Activated T-helper 1 cell treated with anti-CD3 and anti-CD28 coated beads, Interleukin-12 subunit alpha, Interleukin-12 subunit beta, Interleukin-2, Interleukin-4 antibody, amounts not matched to agents 30 ng/mL and 10 ng/mL and 1 ng/mL, durations not matched to agents 14 hours and 24 hours and 36 hours (primary cell): ENCODE results near the gene ADAMTS10. TPM values are rescaled to one million over a fixed set of nuclear protein-coding genes. Genes with fewer than 3 reads are reported as not detected.

Experiments
- DNase-seq: peaks from one replicate; pipeline ENCODE4 v3.0.0; 2021; ENCODE audit warnings: low spot score
- H3K27ac Mint-ChIP-seq: one replicate; pipeline ENCODE4 v1.8.0; 2021; ENCODE audit warnings: mild to moderate bottlenecking, mixed read lengths
- H3K27me3 Mint-ChIP-seq: one replicate; pipeline ENCODE4 v1.8.0; 2022; ENCODE audit warnings: mild to moderate bottlenecking, moderate library complexity, mixed read lengths; ENCODE audit not compliant: insufficient read depth
- H3K36me3 Mint-ChIP-seq: one replicate; pipeline ENCODE4 v1.8.0; 2021; ENCODE audit warnings: low read depth, mixed read lengths
- H3K4me1 Mint-ChIP-seq: one replicate; pipeline ENCODE4 v1.8.0; 2021; ENCODE audit warnings: low read depth, mixed read lengths
- H3K4me3 Mint-ChIP-seq: one replicate; pipeline ENCODE4 v1.8.0; 2021; ENCODE audit warnings: mild to moderate bottlenecking, moderate library complexity, mixed read lengths
- H3K9me3 Mint-ChIP-seq: one replicate; pipeline ENCODE4 v1.8.0; 2021; ENCODE audit warnings: mixed read lengths
- intact Hi-C: fragments of 100-400 bp; cut with micrococcal nuclease; formaldehyde crosslinking; loops from one replicate; pipeline ENCODE4 v1.15.1; 2024
- total RNA-seq: library from RNA; stranded (reverse); gene quantifications from 2 replicates; pipeline ENCODE4 v1.2.3, GENCODE V29; 2022

Gene ADAMTS10
- total RNA-seq, 1 donor from 2014 or later: 3.3 TPM

DNA sequence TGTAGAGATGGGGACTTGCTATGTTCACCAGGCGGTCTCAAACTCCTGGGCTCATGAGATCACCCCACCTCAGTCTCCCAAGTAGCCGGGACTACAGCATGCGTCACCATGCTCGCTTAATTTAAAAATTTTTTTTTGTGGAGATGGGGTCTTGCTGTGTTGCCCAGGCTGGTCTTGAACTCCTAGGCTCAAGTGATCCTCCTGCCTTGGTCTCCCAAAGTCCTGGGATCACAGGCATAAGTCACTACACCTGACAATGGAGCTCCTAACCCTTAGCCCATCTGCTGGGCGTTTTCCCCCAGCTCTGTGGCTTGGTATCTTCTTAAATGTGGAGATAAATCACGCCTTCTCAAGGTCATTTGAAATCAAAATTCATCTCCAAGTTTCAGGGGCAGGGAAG, 6.3 kb upstream of the ADAMTS10 start:
- H3K27me3 Mint-ChIP-seq: peaks cover 8% of the 10 kb centered on the region
- no peaks in the 10 kb centered on the region for H3K36me3 Mint-ChIP-seq
- intact Hi-C loops: no loop called here
- H3K27ac Mint-ChIP-seq: no peak overlapping the region
- peaks cover 5% of the 10 kb centered on the region for H3K4me1 Mint-ChIP-seq
- no peak for DNase-seq
- no peaks in the 10 kb centered on the region for H3K9me3 Mint-ChIP-seq
- H3K4me3 Mint-ChIP-seq: no peak overlapping the region

DNA sequence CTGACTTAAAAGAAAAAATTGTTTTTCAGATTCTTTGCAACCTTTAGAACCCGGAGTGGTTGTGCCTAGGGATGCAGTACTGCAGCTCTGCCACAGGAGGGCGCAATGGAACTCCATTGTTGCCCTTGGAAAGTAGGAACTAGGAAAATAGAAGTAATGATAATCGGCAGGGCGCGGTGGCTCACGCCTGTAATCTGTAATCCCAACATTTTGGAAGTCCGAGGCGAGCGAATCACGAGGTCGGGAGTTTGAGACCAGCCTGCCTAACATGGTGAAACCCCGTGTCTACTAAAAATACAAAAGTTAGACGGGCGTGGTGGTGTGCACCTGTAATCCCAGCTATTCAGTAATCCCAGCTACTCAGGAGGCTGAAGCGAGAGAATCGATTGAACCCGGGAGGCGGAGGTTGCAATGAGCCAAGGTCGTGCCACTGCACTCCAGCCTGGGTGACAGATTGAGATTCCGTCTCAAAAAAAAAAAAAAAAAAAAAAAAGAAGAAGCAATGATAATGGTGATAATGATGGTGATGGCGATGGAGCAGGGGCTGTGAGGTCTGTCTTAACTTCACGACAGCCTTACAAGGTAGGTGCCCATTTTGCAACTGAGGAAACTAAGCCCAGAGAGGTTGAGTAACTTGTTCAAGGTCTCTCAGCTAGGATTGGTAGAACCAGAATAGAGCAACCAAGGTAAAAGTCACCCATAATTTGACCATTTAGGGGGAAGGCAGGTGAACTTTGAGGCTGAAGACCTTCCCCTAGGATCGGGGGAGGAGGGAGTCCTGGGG, 5.5 kb upstream of the ADAMTS10 start:
- Mint-ChIP-seq H3K27me3 (peaks cover 8% of the 10 kb centered on the region), H3K9me3 (no peaks in the 10 kb centered on the region), H3K27ac (no peak overlapping the region), H3K36me3 (no peaks in the 10 kb centered on the region), H3K4me3 (no peak overlapping the region), H3K4me1 (peaks cover 5% of the 10 kb centered on the region)
- peak; percentile 24 for DNase-seq
- intact Hi-C loops: loop anchor here (1.0 kb wide), 1 partner anchor 78 kb away; no protein-coding TSS in a partner anchor

GRCh38 chr19:8615024-8615423, 4.5 kb upstream of the ADAMTS10 start:
- H3K9me3 Mint-ChIP-seq: no peaks in the 10 kb centered on the region
- intact Hi-C loops: loop anchor here (1.0 kb wide), 1 partner anchor 79 kb away; no protein-coding TSS in a partner anchor
- H3K27ac Mint-ChIP-seq: no peak overlapping the region
- peaks cover 10% of the 10 kb centered on the region for H3K27me3 Mint-ChIP-seq
- peaks cover under 1% of the 10 kb centered on the region for H3K36me3 Mint-ChIP-seq
- H3K4me1 Mint-ChIP-seq: peaks cover 8% of the 10 kb centered on the region
- no peak overlapping the region for H3K4me3 Mint-ChIP-seq
- DNase-seq: no peak

DNA sequence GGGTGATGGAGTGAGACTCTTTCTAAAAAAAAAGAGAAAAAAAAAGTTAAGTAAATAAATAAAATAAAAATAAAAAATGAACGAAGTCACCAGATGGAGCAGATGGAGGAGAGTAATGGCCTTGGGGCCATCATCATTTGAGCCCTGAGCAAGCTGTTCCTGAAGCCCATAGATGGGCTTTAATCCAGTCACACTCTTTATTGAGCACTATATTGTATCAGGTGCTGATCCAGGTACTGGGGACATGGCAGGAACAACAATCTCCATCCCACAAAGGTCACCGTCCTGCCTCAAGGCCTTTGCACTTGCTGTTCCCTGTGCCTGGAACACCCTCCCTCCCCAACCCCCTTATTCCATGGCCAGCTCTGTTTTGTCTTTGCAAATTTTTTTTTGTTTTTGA, 3.9 kb upstream of the ADAMTS10 start:
- H3K9me3 Mint-ChIP-seq: no peaks in the 10 kb centered on the region
- H3K27me3 Mint-ChIP-seq: peaks cover 15% of the 10 kb centered on the region
- no peak overlapping the region for H3K4me3 Mint-ChIP-seq
- intact Hi-C loops: no loop called here
- H3K4me1 Mint-ChIP-seq: peaks cover 13% of the 10 kb centered on the region
- peaks cover 1% of the 10 kb centered on the region for H3K36me3 Mint-ChIP-seq
- H3K27ac Mint-ChIP-seq: no peak overlapping the region
- no peak for DNase-seq

GRCh38 chr19:8612807-8613171, 2.3 kb upstream of the ADAMTS10 start:
- Mint-ChIP-seq H3K27me3 (peaks cover 19% of the 10 kb centered on the region), H3K9me3 (no peaks in the 10 kb centered on the region), H3K36me3 (peaks cover 1% of the 10 kb centered on the region), H3K4me3 (peak overlapping the region; percentile 54), H3K4me1 (peaks cover 19% of the 10 kb centered on the region), H3K27ac (no peak overlapping the region)
- no peak for DNase-seq
- intact Hi-C loops: no loop called here

GRCh38 chr19:8611877-8612806, 1.6 kb upstream of the ADAMTS10 start:
- Mint-ChIP-seq H3K4me1 (peaks cover 19% of the 10 kb centered on the region), H3K9me3 (no peaks in the 10 kb centered on the region), H3K4me3 (peak overlapping the region; percentile 72), H3K27me3 (peaks cover 19% of the 10 kb centered on the region), H3K36me3 (peaks cover 1% of the 10 kb centered on the region), H3K27ac (peak overlapping the region; percentile 55)
- intact Hi-C loops: no loop called here
- no peak for DNase-seq

DNA sequence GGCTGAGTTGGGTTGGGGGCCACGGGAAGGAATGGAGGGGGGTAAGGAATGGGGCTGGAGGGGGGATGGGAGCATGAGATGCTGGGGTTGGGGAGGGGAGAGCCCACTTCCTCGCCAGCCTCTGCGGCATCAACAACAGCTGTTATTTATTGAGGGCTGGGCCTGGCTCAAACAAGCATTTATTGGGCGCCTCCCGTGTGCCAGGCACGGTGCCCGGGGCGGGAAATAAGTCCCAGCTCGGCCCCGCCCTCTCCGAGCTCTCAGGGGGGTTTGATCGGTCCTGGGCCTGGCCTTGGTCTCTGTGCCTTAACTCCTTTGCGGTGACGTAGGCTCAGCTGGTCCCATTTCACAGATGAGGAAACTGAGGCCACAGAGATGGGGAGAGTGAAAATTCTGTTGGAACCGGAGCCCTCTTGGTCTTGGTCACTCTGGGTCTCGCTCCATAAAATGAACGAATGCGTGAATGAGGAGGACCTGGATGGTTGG, 919 bp upstream of the ADAMTS10 start:
- no peaks in the 10 kb centered on the region for H3K9me3 Mint-ChIP-seq
- H3K27me3 Mint-ChIP-seq: peaks cover 19% of the 10 kb centered on the region
- peaks cover 19% of the 10 kb centered on the region for H3K4me1 Mint-ChIP-seq
- intact Hi-C loops: no loop called here
- peak overlapping the region; percentile 47 for H3K4me3 Mint-ChIP-seq
- H3K27ac Mint-ChIP-seq: no peak overlapping the region
- H3K36me3 Mint-ChIP-seq: peaks cover 1% of the 10 kb centered on the region
- no peak for DNase-seq

GRCh38 chr19:8610936-8611300, 403 bp upstream of the ADAMTS10 start:
- no peaks in the 10 kb centered on the region for H3K9me3 Mint-ChIP-seq
- intact Hi-C loops: loop anchor here (1.0 kb wide), 1 partner anchor 19 kb away; no protein-coding TSS in a partner anchor

GRCh38 chr19:8609279-8610040, 1.1 kb downstream of the ADAMTS10 start:
- Mint-ChIP-seq H3K27me3 (peaks cover 12% of the 10 kb centered on the region), H3K36me3 (peaks cover 1% of the 10 kb centered on the region), H3K27ac (peak overlapping the region; percentile 76), H3K4me1 (peaks cover 14% of the 10 kb centered on the region), H3K4me3 (peak overlapping the region; percentile 88), H3K9me3 (no peaks in the 10 kb centered on the region)
- DNase-seq: no peak
- intact Hi-C loops: loop anchor here (1.0 kb wide), 1 partner anchor 17 kb away; no protein-coding TSS in a partner anchor

More at GRCh38 chr19:8610936-8611300, 403 bp upstream of the ADAMTS10 start:
- Mint-ChIP-seq H3K27ac (no peak overlapping the region), H3K4me1 (peaks cover 18% of the 10 kb centered on the region), H3K4me3 (no peak overlapping the region), H3K27me3 (peaks cover 15% of the 10 kb centered on the region), H3K36me3 (peaks cover 1% of the 10 kb centered on the region)
- DNase-seq: no peak

DNA sequence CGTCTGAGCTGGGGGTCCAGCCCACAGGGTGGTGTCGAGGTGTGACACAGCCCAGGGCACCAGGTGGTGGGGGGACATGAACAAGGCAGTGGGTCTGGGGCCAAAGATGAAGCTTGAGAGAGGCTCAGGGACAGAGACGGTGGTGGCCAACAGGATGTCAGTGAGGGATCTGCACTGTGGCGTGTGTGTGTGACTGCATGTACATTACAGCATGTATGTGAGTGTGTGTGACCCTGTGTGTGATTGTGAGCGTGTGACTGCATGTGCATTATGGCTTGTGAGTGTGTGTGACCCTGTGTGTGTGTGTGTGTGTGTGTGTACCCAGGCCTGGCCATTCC, 1.6 kb downstream of the ADAMTS10 start:
- Mint-ChIP-seq H3K4me3 (peak overlapping the region; percentile 62), H3K36me3 (peaks cover 1% of the 10 kb centered on the region), H3K4me1 (peaks cover 14% of the 10 kb centered on the region), H3K9me3 (no peaks in the 10 kb centered on the region), H3K27me3 (peaks cover 12% of the 10 kb centered on the region), H3K27ac (peak overlapping the region; percentile 26)
- no peak for DNase-seq
- intact Hi-C loops: no loop called here

DNA sequence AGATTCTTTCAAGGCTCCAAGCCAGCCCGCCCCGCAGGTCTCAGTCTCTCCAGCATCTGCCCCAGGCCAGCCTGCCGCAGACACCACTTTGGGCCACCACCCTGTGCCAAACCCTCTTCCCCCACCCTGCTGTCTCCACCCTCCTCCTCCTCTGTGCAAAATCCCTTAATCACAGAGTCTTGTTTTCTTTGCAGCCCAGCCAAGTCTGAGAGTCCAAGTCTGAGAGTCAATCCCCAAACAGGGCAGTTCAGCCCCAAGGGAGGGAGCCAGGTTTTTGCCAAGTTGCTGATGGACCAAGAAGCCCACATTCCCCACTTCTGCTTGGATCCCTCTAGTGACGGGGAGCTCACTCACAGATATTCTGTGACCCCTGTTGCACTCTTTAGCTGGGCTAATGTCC, 3.1 kb downstream of the ADAMTS10 start:
- H3K4me3 Mint-ChIP-seq: no peak overlapping the region
- intact Hi-C loops: no loop called here
- H3K36me3 Mint-ChIP-seq: peaks cover 1% of the 10 kb centered on the region
- H3K4me1 Mint-ChIP-seq: peaks cover 14% of the 10 kb centered on the region
- H3K27me3 Mint-ChIP-seq: peaks cover 12% of the 10 kb centered on the region
- H3K27ac Mint-ChIP-seq: no peak overlapping the region
- no peak for DNase-seq
- peaks cover 4% of the 10 kb centered on the region for H3K9me3 Mint-ChIP-seq

GRCh38 chr19:8605514-8605913, 5.0 kb downstream of the ADAMTS10 start:
- Mint-ChIP-seq H3K36me3 (peaks cover 1% of the 10 kb centered on the region), H3K27ac (no peak overlapping the region), H3K4me3 (no peak overlapping the region), H3K27me3 (peaks cover 12% of the 10 kb centered on the region), H3K9me3 (peaks cover 4% of the 10 kb centered on the region), H3K4me1 (peaks cover 14% of the 10 kb centered on the region)
- DNase-seq: no peak
- intact Hi-C loops: no loop called here
